Measurements from ENCODE around the gene ESAM. TPM values are rescaled to one million over a fixed set of nuclear protein-coding genes. Genes with fewer than 3 reads are reported as not detected.

The ESAM gene
- total RNA-seq, 2 donors from 2014 or later: 71.5 to 76.9 TPM

DNA sequence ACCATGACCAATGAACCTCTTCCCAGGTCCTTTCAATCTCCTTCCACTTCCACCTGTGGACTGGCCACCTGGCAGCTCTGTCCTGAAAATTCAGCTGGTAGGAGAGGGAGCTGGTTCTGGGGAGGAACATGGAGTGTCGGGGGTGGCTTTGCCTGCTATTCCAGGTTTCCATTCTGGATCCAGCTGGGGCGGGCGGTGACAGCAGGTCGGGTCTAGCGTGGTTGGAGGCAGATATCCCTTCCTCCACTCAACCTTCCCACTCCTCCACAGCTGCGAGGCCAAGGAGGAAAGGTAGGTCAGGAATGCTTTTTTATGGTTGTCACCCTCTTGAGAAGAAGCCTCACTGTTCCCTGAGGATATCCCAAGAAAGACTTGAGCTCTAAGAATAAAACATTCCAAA lies 19.0 kb downstream of the ESAM start:
- no peak for DNase-seq (ENCODE audit: low spot score)
- intact Hi-C loops (cut with DNase I): no loop called here

DNA sequence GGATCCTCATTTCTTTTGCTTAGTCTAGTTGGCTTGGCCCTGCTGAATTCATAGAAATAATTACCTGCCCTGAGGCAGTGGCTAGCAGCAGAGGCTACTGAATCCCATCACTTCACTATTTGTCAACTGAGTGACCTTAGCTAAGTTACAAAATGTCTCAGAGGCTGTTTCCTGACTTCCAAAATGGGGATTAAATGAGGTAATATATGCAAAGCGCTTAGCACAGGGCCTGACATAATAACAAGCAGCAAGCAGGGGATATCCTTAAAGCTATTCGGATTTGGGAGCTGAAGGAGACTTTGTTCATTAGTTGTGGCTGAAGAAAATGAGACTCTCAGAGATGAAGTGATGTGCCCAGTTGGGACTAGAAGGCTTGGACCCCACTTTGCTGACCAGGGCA lies 19.5 kb downstream of the ESAM start:
- no peak for DNase-seq (ENCODE audit: low spot score)
- intact Hi-C loops (cut with DNase I): no loop called here

DNA sequence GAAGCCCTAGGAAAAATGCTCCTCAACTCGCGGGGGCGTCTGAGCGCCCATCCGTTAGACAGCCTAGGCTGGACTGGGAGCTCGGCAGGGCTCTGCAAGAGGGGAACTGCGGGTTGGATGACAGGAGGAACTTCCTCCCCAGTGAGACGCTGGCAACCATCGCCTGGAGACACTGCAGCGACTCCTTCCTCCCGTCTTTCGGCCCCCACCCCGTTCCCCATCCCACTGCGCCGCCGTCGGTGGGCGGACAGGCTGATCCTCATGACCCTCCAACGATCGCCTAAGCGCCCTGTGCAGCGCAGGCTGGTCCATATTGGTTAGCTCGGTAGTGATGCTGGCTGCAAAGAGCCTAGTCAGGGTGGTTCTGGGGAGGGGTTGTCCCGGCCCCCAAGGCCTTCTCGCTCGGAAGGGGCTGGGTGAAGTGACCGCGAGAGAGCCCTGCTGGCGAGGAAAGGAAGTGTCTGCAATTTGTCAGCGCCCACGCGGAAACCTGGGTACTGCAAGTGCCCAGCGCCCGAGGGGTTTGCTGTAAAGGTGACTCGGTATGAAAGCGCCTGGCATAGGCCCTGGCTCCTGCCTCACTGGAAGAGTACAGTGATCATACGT lies 21.7 kb downstream of the ESAM start:
- intact Hi-C loops (cut with DNase I): no loop called here
- DNase-seq (ENCODE audit: low spot score): no peak

DNA sequence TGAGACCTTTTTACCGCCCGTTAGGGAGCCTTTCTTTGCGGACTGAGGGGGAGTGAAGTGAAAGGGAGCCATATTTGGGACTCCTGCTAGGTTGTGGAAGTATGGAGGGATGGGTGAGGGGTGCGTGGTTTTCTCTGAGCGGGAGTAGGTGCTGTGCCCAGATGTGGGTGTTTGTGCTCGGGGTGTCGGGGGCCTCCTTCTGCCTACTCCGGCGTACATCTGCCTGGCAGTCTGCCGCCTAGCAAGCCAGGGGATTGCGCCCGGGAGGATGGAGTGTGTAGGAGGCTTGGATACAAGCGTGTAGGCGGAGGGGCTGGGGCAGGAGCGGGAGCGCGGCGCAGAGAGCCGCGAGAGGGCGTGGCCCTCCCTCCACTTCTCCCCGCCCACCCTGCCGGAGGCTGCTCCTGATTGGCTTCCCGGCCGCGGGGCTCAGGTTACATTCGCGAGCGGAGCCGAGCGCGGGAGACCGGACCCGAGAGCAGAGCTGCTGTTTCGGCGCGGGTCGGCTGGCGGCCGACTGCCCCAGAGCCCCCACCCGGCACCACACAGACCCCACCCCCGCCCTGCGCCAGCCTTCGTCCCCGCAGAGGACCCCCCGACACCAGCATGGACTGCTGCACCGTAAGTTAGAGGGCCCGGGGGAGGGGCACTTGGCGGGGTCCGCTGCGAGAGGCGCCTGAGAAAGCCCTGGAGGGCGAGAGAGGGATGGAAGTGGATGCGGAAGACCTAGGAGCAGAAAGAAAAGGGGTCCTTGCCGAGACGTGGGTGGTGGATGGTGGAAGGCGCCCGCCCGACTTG lies 22.4 kb downstream of the ESAM start, which contains the start of gene NRGN:
Gene NRGN, plus strand, starts transcription at position 464 of the 798 bp plus-strand sequence. Its CDS starts 143 bp downstream, at position 607.
- peak; percentile 97 for DNase-seq (ENCODE audit: low spot score)
- intact Hi-C loops (cut with DNase I): no loop called here

DNA sequence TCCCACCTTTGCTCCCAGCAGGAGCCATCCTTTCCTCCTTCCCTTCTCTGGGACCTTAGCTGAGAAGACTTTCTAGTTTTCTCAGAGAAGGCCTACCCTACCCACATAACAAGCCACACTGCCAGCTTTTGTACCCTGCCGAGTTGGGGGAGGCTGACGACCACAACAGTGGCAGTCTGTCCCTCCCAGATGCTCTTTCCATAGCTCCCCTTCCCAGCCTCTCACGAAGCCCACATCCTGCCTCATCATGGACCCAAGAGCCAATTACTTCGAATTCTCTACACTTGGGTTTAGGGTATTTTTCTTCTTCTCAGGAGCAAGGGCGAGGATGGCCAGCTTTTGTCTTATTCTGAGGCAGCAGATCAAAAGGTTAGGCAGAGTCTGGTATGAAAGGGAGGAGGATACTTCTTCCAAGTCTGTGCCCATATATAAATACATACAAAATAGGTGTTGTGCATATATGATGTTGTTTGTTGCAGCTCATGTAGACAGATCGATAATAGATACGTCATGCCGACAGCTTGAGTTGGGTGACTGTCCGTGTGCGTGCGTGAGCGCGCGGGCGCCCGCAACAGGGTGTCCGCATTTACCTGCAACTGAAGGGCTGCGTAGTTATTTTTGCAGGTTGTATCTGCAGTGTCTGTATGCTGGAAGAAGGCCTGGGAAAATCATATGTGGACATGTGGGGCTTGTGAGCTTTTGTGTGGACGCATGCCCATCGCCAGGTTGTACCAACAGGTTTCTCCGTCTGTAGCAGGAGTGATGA lies 23.2 kb downstream of the ESAM start:
- intact Hi-C loops (cut with DNase I): no loop called here
- no peak for DNase-seq (ENCODE audit: low spot score)

DNA sequence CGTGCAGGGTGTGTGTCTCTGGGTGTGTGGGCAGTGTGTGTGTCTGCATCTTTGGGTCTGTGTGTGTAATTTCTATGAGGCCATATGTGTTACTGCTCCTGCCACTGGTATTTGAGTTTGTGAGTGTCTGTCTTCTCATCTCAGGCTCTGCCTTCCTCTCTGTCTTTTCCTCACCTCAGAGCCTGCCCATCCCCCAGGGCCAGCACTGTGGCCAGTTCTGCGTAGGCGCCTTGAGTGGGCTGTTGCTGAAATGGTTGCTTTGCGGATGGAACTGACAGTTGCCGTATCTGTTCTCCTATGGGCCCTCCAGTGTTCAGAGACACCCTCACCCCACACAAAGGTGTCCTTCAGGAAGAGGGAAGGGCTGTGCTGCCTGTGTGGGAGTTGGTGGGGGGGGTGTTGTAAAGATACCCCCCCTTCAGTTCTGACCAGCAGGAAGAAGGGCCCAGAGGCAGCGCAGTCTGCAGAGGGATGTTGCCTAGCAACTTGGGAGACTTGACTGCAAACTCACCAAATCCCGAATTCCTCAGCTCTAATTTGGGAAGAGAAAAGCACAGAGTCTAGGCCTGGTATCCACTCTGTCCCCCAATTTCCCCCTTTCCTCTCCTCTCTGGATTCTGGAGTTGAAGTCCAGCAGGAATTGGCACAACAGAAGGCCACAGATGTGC lies 24.3 kb downstream of the ESAM start:
- intact Hi-C loops (cut with DNase I): no loop called here

DNA sequence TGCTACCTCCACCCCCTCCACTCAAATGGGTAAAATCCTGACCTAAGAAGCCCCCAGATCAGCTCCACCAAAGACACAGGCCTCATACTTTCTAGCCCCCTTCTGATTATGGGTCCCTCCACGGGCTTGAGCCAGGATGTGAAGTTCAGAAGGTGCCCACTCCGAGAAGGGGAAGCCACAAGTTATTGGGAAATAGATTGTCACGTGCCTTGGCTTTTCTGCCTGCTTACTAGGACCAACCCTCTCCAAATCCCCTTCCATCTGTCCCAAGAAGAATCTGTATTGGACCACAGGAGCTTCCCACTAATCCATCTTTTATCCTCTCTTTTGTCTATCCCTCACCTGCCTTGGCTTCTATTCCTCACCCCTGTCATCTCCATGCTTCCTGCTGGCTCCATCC lies 25.4 kb downstream of the ESAM start:
- intact Hi-C loops (cut with DNase I): no loop called here
- no peak for DNase-seq (ENCODE audit: low spot score)

More for the DNA sequence above, 24.3 kb downstream of the ESAM start:
- DNase-seq (ENCODE audit: low spot score): no peak

DNA sequence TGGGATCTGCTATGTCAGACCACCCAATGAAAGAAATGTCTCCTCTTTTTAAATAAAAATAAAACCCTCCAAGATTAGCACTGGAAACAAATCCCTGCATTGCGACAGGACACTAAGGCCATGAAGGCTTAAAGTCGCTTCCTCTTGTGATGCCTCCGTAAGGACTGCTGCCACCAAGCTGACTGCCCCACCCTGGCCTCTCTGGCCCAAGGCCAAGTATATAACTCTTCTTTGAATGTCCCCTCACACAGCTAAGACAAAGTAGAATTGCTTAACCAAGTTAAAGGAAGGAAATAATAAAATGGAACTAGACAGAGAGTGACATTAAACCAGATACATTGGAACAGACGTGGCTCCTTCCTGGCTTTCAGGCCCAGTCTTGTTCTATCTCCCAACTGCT lies 29.9 kb downstream of the ESAM start:
- intact Hi-C loops (cut with DNase I): no loop called here
- no peak for DNase-seq (ENCODE audit: low spot score)

DNA sequence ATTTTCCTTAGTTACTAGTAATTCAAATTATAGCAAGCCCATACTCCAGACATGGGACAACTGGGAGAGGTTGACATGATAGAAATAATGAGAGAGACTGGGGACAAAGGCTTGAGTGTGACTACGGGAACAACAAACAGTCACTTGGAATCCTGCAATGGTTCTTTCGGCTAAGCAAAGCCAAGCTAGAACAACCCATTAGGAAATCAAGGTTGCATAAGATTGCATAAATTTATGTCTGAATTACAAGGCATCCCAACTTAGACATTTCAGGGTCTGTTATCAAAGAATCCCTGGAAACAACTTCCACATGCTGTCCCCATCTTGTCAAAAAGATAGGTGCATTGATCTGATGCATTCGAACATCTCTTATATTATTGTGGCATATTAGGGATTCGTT lies 32.5 kb downstream of the ESAM start:
- no peak for DNase-seq (ENCODE audit: low spot score)
- intact Hi-C loops (cut with DNase I): no loop called here

DNA sequence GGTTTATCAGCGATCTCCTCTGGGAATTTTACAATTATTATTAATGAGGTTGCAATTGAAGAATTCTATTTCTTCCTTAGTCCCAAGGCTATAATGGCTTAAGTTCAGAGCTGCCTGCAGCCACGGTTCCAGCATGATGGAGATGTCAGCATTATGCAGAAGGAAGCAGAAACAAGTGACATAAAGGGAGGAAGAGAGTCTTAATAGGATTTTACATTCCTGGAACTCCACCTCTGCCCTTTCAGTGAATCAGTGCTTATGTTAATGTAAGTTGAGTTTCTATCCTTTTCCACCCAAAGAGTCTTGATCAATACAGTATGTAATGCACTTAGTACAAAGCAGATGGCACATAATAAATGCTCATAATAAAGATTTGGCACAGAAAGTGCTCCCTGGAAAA lies 34.0 kb downstream of the ESAM start:
- intact Hi-C loops (cut with DNase I): no loop called here
- no peak for DNase-seq (ENCODE audit: low spot score)

DNA sequence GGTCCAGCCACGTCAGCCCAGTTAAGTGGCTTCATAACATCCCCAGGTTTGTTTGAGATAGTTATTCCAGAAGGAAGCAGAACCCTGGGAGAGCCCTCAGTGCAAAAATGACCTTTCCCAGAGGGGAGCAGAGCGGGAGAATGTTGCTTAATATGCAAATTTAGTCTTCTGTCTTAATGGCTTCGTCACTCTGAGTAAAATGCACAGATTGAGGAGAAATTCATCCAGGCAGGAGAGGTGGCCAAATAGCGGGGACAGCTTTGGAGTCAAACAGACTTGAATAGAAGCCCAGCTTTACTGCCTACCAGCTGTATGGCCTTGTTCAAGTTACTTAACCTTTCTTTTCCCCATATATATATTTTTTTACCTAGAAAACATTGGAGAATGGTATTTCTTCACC lies 34.6 kb downstream of the ESAM start:
- DNase-seq (ENCODE audit: low spot score): no peak
- intact Hi-C loops (cut with DNase I): no loop called here

DNA sequence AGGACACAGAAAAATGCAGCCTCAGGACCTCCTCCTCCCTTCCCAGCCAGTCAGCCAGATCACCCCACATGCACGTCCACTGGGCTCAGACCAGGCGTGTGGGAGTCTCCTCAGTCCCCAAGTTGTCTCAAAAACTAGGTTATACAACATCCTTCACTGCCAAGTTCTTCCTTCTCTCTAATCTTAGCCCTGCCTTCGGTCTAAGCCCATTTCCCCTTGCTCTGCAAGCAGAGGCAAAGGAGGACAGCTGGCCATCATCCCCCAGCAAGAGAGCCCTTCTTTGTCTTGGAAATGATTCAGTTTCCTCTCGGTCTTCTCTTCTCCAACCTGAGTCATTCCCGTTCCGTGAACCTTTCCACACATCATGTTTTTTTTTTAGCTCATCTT lies 36.4 kb downstream of the ESAM start:
- intact Hi-C loops (cut with DNase I): no loop called here

DNA sequence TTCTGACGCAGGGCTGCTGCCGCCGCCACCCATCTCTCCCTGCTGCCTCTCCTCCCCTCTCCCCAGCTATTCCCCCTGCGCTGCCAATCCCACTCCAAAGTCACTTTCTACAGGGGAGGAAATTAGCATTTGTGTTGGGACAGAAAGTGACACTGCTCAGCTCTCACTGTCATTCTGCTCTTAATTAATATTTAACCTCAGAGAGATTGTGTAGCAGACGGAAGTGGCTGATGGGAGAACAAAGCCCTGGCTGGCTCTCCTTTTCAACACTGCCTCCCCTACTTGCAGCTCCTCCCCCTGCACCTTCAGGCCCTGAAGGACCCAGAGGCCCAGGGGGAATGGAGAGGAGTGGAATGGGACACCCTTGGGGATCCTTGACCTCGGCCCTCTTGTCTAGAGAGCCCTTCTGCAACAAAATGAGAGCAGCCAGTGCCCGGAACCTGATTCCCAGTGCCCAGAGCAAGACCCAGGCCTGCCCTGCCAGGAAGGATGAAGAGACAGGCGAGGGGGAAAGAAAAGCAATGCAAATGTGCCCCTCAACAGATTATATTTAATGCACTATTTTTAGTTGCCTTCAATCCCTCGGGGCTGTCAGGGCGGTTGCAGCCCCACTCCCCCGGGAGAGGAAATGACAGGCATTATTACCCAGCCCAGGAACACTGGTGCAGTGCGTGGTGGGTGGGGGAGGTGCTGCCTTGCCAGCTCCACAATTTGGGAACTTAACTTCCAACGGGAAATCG lies 36.9 kb downstream of the ESAM start:
- DNase-seq (ENCODE audit: low spot score): no peak
- intact Hi-C loops (cut with DNase I): no loop called here

More for the DNA sequence above, 36.4 kb downstream of the ESAM start:
- no peak for DNase-seq (ENCODE audit: low spot score)

DNA sequence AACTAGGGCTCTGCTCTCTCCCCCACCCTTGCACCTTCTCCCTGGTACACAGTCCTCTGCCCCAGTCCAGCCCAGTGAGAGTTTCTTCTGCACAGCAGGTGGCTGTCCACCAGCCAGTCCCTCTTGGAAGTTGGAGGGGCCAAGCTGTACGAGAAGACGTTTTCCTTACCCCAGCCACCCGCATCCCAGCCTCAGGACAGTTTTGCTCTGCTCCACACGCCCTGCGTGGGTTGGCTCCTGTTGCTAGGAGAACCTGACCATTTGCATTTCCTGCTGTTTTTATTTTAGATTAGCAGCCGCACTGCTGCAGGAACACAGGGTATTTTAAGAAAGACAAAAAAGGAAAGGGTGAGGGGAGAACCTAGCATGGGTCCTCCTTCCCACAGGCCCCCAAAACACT lies 39.9 kb downstream of the ESAM start:
- intact Hi-C loops (cut with DNase I): no loop called here
- DNase-seq (ENCODE audit: low spot score): no peak

DNA sequence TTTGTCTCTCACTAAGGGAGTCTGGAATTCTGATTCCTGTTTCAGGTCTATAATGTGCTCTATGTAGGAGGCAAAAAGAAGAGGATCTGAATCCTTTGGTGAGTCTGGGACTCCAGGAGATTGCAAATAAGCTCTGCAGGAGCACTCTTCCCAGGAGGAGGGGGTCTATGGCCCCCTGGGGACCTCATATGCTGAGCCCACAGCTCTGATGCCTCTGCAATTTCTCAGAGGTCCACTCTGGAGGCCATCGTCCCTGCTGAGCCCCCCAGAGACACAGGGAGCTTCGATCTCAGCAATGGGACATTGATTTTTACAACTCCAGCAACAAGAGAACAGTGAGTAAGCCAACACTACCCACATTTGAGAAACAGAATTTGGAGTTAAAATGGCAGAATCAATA lies 42.6 kb downstream of the ESAM start:
- intact Hi-C loops (cut with DNase I): no loop called here
- no peak for DNase-seq (ENCODE audit: low spot score)

DNA sequence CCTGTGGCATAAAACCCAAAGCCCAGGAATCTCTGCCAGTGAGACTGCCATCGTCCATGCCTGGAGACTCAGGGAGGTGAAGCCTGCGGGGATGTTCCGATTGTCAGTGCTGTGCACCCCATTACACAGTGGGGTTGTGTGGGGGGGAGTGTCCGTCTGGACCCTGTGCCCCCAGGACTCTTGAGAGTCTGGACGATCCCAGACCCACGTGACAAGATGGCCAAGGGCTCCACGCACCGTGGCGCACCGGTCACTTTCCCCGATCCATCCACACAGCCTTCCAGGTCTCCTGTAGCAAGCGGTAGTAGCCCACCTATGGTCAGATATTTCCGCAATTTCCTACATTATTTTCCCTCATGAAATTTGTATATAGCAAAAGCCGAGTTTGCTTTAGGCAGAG lies 43.3 kb downstream of the ESAM start:
- no peak for DNase-seq (ENCODE audit: low spot score)

DNA sequence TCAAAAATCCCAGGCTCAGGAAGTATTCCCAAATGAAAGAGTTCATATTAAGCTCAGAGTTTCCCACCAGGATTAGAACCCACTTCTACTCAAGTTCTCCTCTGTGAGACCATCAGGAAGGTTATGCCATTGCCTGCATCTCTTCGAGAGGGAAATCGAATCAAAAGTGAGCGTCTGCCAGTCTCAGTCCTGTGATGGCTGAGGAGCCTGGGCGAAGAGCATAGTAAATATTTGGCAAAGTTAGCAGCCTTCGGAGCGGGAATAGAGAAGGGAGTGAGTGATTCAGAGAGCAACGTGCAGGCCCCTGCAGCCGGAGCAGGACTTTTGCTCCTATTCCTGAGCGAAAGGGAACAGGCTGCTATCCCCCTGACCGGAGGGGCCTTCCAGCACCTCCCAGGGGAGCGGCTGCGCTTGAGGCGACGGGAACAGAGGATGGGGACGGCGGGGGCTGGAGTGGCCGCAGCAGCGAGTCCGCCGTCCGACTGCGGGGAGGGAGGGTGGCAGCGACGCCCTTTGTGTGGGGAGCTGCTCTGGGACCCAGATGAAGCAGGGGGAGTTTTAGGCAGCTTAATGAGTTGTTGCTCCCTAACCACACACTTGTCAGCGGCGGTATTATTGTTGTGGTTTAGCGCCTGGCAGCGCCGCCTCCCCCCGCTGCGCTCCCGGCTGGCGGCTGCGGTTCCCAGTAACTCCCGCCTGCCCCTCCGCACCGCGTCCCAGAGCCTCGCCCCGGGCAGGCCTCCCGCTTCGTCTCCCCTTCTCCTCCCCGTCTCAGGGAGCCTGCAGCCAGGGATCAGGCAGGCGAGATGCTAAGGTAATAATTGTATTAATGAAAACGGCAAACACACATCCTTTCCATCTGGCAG lies 44.1 kb downstream of the ESAM start:
- intact Hi-C loops (cut with DNase I): loop anchor here in 1 of 2 donors (1.0 kb wide), 1 partner anchor 46 kb away; no protein-coding TSS in a partner anchor
- peak; percentile 79 for DNase-seq (ENCODE audit: low spot score)

More for the DNA sequence above, 43.3 kb downstream of the ESAM start:
- intact Hi-C loops (cut with DNase I): loop anchor here in 1 of 2 donors (1.0 kb wide), 1 partner anchor 46 kb away; no protein-coding TSS in a partner anchor

DNA sequence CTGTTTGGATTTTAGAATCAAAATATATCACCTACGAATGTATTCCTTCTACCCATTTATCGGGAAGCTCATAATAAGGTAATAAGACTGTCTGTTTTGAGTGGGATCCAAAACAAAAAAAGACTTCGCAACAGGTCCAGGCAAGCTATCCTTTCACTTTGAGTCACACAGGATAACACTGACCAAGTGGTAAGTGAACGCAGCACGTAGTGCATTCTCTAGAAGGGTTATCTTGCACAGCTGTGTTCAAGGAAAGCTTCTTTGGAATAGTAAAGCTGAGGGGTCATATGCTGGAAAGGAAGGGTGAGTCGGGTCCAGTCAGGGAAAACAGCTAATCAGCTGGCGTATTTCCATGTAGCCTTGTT lies 44.7 kb downstream of the ESAM start:
- no peak for DNase-seq (ENCODE audit: low spot score)
- intact Hi-C loops (cut with DNase I): no loop called here

Data from posterior vena cava (tissue), 2 donors.